GM23338 (cell line): ENCODE measurements around the gene SETD4. TPM values are rescaled to one million over a fixed set of nuclear protein-coding genes. Genes with fewer than 3 reads are reported as not detected.

Source experiments
- ATAC-seq: fragments of 200-7000 bp; cut with Tn5 transposase; 3 replicates; pipeline ENCODE4 v1.9.1; 2020
- DNase-seq: peaks from one replicate; pipeline ENCODE4 v3.0.0-alpha.2; 2015; ENCODE audit warnings: low spot score
- H2AFZ ChIP-seq: fragments of 200-600 bp; sonication (generic); 2 replicates; pipeline ENCODE4 v1.8.0; 2016; ENCODE audit warnings: antibody characterized with exemption, mild to moderate bottlenecking, moderate library complexity
- H3F3A ChIP-seq: fragments of 200-600 bp; sonication (generic); replicated peaks from 2 replicates; pipeline ENCODE4 v1.8.0; 2017; ENCODE audit warnings: antibody characterized with exemption, mixed run types, low read depth
- H3K27ac ChIP-seq: fragments of 200-600 bp; sonication (generic); 2 replicates; pipeline ENCODE4 v1.6.1; 2016; ENCODE audit warnings: low read depth
- H3K27me3 ChIP-seq: fragments of 200-600 bp; sonication (generic); 2 replicates; pipeline ENCODE4 v1.8.0; 2016; ENCODE audit warnings: mild to moderate bottlenecking, mixed run types, moderate library complexity; ENCODE audit not compliant: insufficient read depth
- H3K36me3 ChIP-seq: fragments of 200-600 bp; sonication (generic); 2 replicates; pipeline ENCODE4 v1.8.0; 2016; ENCODE audit warnings: mild to moderate bottlenecking; ENCODE audit not compliant: insufficient read depth
- H3K4me1 ChIP-seq: fragments of 200-600 bp; sonication (generic); 2 replicates; pipeline ENCODE4 v1.8.0; 2016; ENCODE audit warnings: mild to moderate bottlenecking, moderate library complexity; ENCODE audit not compliant: insufficient read depth
- H3K4me2 ChIP-seq: fragments of 200-600 bp; sonication (generic); 2 replicates; pipeline ENCODE4 v1.7.1; 2017; ENCODE audit warnings: mixed run types
- H3K4me3 ChIP-seq: fragments of 200-600 bp; sonication (generic); 2 replicates; pipeline ENCODE4 v1.6.1; 2016; ENCODE audit warnings: mixed run types
- H3K79me2 ChIP-seq: fragments of 200-600 bp; sonication (generic); replicated peaks from 2 replicates; pipeline ENCODE4 v1.8.0; 2017; ENCODE audit warnings: mild to moderate bottlenecking; ENCODE audit not compliant: insufficient read depth
- H3K9me2 ChIP-seq: fragments of 200-600 bp; sonication (generic); 2 replicates; pipeline ENCODE4 v1.8.0; 2017; ENCODE audit not compliant: insufficient read depth
- H4K20me1 ChIP-seq: fragments of 200-600 bp; sonication (generic); replicated peaks from 2 replicates; pipeline ENCODE4 v1.8.0; 2017; ENCODE audit warnings: mild to moderate bottlenecking; ENCODE audit not compliant: insufficient read depth
- H3K27ac Mint-ChIP-seq: 2 replicates; pipeline ENCODE4 v1.8.0; 2020; ENCODE audit warnings: inconsistent platforms, mild to moderate bottlenecking, moderate library complexity, mixed read lengths
- H3K27me3 Mint-ChIP-seq: 3 replicates; pipeline ENCODE4 v1.8.0; 2022; ENCODE audit warnings: low read depth, mild to moderate bottlenecking, moderate library complexity, mixed read lengths, inconsistent platforms; ENCODE audit not compliant: insufficient read depth, poor library complexity
- H3K36me3 Mint-ChIP-seq: 3 replicates; pipeline ENCODE4 v1.8.0; 2021; ENCODE audit warnings: low read depth, mild to moderate bottlenecking, inconsistent platforms, moderate library complexity, mixed read lengths
- H3K4me1 Mint-ChIP-seq: 3 replicates; pipeline ENCODE4 v1.8.0; 2020; ENCODE audit warnings: mild to moderate bottlenecking, inconsistent platforms, mixed read lengths
- H3K4me3 Mint-ChIP-seq: 3 replicates; pipeline ENCODE4 v1.8.0; 2021; ENCODE audit warnings: moderate library complexity, mild to moderate bottlenecking, inconsistent platforms, mixed read lengths
- H3K9me3 Mint-ChIP-seq: 3 replicates; pipeline ENCODE4 v1.8.0; 2020; ENCODE audit warnings: moderate library complexity, mild to moderate bottlenecking, inconsistent platforms, mixed read lengths
- CREB1 ChIP-seq: fragments of 250-450 bp; sonication (Bioruptor Pico); IDR thresholded peaks from 2 replicates; pipeline ENCODE4 v1.5.0; 2020; ENCODE audit warnings: low read depth, mild to moderate bottlenecking, moderate library complexity
- EZH2 ChIP-seq: fragments of 200-600 bp; sonication (generic); IDR thresholded peaks from one replicate; pipeline ENCODE4 v1.8.0; 2017; ENCODE audit warnings: antibody characterized with exemption, mild to moderate bottlenecking, low read depth; ENCODE audit not compliant: unreplicated experiment
- EZH2phosphoT487 ChIP-seq: fragments of 200-600 bp; sonication (generic); IDR thresholded peaks from one replicate; pipeline ENCODE4 v1.8.1; 2018; ENCODE audit warnings: antibody characterized with exemption; ENCODE audit not compliant: unreplicated experiment
- JUNB ChIP-seq: IDR thresholded peaks from one replicate; pipeline ENCODE4 v1.6.1; 2016; ENCODE audit warnings: antibody characterized with exemption; ENCODE audit not compliant: unreplicated experiment
- NANOG ChIP-seq: IDR thresholded peaks from 2 replicates; pipeline ENCODE4 v1.6.1; 2016; ENCODE audit warnings: antibody characterized with exemption, borderline replicate concordance
- POLR2AphosphoS5 ChIP-seq: IDR thresholded peaks from 2 replicates; pipeline ENCODE4 v1.6.1; 2016; ENCODE audit warnings: antibody characterized with exemption, low read depth
- STAT1 ChIP-seq: IDR thresholded peaks from one replicate; pipeline ENCODE4 v1.6.1; 2016; ENCODE audit warnings: antibody characterized with exemption; ENCODE audit not compliant: unreplicated experiment
- ZNF114 ChIP-seq: fragments of 250-450 bp; sonication (Bioruptor Pico); IDR thresholded peaks from 2 replicates; pipeline ENCODE4 v1.5.0; 2020; ENCODE audit warnings: mild to moderate bottlenecking, moderate library complexity
- ZNF331 ChIP-seq: fragments of 250-450 bp; sonication (Bioruptor Pico); IDR thresholded peaks from 2 replicates; pipeline ENCODE4 v1.5.0; 2020; ENCODE audit warnings: low read depth, mild to moderate bottlenecking, moderate library complexity
- ZNF462 ChIP-seq: fragments of 250-450 bp; sonication (Bioruptor Pico); IDR thresholded peaks from 2 replicates; pipeline ENCODE4 v1.5.0; 2020; ENCODE audit warnings: mild to moderate bottlenecking, moderate library complexity
- polyA plus RNA-seq: library from polyadenylated mRNA; unstranded; fragments of >200 nt; fragmentation: Nextera tagmentation; extraction: Ambion mirVana; gene quantifications from 2 replicates; pipeline ENCODE4 v1.2.1, GENCODE V29; 2016
- total RNA-seq: library from RNA; depleted of rRNA; stranded (reverse); fragments of >200 nt; shearing (Covaris generic); gene quantifications from 2 replicates; pipeline ENCODE4 v1.2.3, GENCODE V29; 2014
- TF ChIP-seq, protein P1 (sequence below), 2 experiments: fragments of 200-600 bp in 1 of 2; sonication (generic) in 1 of 2; conservative IDR thresholded peaks; 2 replicates each; pipeline versions ENCODE4 v1.5.1 to v1.6.1; 2016 to 2017; ENCODE audit warnings: antibody characterized with exemption in 2 of 2, low read depth in 2 of 2, mild to moderate bottlenecking in 2 of 2, moderate library complexity in 1 of 2
- TF ChIP-seq, protein P2 (sequence below): IDR thresholded peaks from 2 replicates; pipeline ENCODE4 v1.6.1; 2016; ENCODE audit warnings: antibody characterized with exemption
- TF ChIP-seq, protein P3 (sequence below): IDR thresholded peaks from one replicate; pipeline ENCODE4 v1.6.1; 2018; ENCODE audit warnings: antibody characterized with exemption; ENCODE audit not compliant: unreplicated experiment

The SETD4 gene
- total and polyA plus RNA-seq, 2 experiments from 2014 or later = 32.5 to 45.1 TPM

- Histone ChIP-seq H2AFZ (no peak overlapping the region), H3K79me2 (no peaks in the 10 kb centered on the region), H3K4me1 (no peaks in the 10 kb centered on the region), H3K4me2 (no peak overlapping the region), H3K9me2 (peaks cover 8% of the 10 kb centered on the region; the same call in 1 of the 2 replicates), H4K20me1 (no peaks in the 10 kb centered on the region), H3K27ac (no peak overlapping the region), H3K27me3 (no peaks in the 10 kb centered on the region), H3K36me3 (no peaks in the 10 kb centered on the region), H3F3A (no peaks in the 10 kb centered on the region), H3K4me3 (no peak overlapping the region)
- no peak overlapping the region for H3K4me3 Mint-ChIP-seq
- no peak overlapping the region for H3K27ac Mint-ChIP-seq
- ATAC-seq = no peak
- DNase-seq = no peak
- TF ChIP-seq POLR2AphosphoS5 = no peak
- no peak for TF ChIP-seq EZH2
- TF ChIP-seq NANOG = no peak
- TF ChIP-seq ZNF114 (CRISPR knock-in tag) = no peak
- no peak for TF ChIP-seq CREB1 (CRISPR knock-in tag)
- TF ChIP-seq JUNB = no peak
- TF ChIP-seq, protein P1, sequence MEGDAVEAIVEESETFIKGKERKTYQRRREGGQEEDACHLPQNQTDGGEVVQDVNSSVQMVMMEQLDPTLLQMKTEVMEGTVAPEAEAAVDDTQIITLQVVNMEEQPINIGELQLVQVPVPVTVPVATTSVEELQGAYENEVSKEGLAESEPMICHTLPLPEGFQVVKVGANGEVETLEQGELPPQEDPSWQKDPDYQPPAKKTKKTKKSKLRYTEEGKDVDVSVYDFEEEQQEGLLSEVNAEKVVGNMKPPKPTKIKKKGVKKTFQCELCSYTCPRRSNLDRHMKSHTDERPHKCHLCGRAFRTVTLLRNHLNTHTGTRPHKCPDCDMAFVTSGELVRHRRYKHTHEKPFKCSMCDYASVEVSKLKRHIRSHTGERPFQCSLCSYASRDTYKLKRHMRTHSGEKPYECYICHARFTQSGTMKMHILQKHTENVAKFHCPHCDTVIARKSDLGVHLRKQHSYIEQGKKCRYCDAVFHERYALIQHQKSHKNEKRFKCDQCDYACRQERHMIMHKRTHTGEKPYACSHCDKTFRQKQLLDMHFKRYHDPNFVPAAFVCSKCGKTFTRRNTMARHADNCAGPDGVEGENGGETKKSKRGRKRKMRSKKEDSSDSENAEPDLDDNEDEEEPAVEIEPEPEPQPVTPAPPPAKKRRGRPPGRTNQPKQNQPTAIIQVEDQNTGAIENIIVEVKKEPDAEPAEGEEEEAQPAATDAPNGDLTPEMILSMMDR (conservative IDR thresholded peaks at IDR 0.05; ENCODE audit: low read depth in 2 of 2) = no peak
- no peak for TF ChIP-seq EZH2phosphoT487
- TF ChIP-seq ZNF462 (CRISPR knock-in tag) = no peak
- TF ChIP-seq, protein P2, sequence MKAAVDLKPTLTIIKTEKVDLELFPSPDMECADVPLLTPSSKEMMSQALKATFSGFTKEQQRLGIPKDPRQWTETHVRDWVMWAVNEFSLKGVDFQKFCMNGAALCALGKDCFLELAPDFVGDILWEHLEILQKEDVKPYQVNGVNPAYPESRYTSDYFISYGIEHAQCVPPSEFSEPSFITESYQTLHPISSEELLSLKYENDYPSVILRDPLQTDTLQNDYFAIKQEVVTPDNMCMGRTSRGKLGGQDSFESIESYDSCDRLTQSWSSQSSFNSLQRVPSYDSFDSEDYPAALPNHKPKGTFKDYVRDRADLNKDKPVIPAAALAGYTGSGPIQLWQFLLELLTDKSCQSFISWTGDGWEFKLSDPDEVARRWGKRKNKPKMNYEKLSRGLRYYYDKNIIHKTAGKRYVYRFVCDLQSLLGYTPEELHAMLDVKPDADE = no peak
- TF ChIP-seq, protein P3, sequence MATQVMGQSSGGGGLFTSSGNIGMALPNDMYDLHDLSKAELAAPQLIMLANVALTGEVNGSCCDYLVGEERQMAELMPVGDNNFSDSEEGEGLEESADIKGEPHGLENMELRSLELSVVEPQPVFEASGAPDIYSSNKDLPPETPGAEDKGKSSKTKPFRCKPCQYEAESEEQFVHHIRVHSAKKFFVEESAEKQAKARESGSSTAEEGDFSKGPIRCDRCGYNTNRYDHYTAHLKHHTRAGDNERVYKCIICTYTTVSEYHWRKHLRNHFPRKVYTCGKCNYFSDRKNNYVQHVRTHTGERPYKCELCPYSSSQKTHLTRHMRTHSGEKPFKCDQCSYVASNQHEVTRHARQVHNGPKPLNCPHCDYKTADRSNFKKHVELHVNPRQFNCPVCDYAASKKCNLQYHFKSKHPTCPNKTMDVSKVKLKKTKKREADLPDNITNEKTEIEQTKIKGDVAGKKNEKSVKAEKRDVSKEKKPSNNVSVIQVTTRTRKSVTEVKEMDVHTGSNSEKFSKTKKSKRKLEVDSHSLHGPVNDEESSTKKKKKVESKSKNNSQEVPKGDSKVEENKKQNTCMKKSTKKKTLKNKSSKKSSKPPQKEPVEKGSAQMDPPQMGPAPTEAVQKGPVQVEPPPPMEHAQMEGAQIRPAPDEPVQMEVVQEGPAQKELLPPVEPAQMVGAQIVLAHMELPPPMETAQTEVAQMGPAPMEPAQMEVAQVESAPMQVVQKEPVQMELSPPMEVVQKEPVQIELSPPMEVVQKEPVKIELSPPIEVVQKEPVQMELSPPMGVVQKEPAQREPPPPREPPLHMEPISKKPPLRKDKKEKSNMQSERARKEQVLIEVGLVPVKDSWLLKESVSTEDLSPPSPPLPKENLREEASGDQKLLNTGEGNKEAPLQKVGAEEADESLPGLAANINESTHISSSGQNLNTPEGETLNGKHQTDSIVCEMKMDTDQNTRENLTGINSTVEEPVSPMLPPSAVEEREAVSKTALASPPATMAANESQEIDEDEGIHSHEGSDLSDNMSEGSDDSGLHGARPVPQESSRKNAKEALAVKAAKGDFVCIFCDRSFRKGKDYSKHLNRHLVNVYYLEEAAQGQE = no peak
- no peak for TF ChIP-seq ZNF331 (CRISPR knock-in tag)
- TF ChIP-seq STAT1 = no peak
- H3K9me3 Mint-ChIP-seq = no peaks in the 10 kb centered on the region
- peaks cover 9% of the 10 kb centered on the region for H3K27me3 Mint-ChIP-seq
- H3K4me1 Mint-ChIP-seq = no peaks in the 10 kb centered on the region
- H3K36me3 Mint-ChIP-seq = no peaks in the 10 kb centered on the region
Observed at GRCh38 chr21:35995522-35996088, 64.7 kb downstream of the SETD4 start.
